Spleen (tissue), 11 donors: Measurements from ENCODE around the gene MOB3B. TPM values are rescaled to one million over a fixed set of nuclear protein-coding genes. Genes with fewer than 3 reads are reported as not detected.

Source experiments
- DNase-seq: peaks from one replicate; pipeline ENCODE4 v3.0.0-alpha.2; 2020
- H3K27ac ChIP-seq, 8 donors: fragments of 200-600 bp; sonication (generic) in 7 of 8; 1 replicate in 4 of 8; 2 replicates in 4 of 8; pipeline versions ENCODE4 v1.5.0 to v1.8.0; 2016 to 2021; ENCODE audit warnings: inconsistent platforms in 4 of 8, mild to moderate bottlenecking in 4 of 8, moderate library complexity in 1 of 8
- H3K27me3 ChIP-seq, 7 donors: fragments of 200-600 bp; sonication (generic) in 6 of 7; replicated peaks in 1 of 7; 1 replicate in 4 of 7; 2 replicates in 3 of 7; pipeline versions ENCODE4 v1.5.0 to v1.8.0; 2016 to 2021; ENCODE audit warnings: inconsistent platforms in 3 of 7, mild to moderate bottlenecking in 1 of 7
- H3K36me3 ChIP-seq, 6 donors: fragments of 200-600 bp; sonication (generic) in 5 of 6; 1 replicate in 4 of 6; 2 replicates in 2 of 6; pipeline versions ENCODE4 v1.5.0 to v1.8.0; 2016 to 2021; ENCODE audit warnings: inconsistent platforms in 2 of 6
- H3K4me1 ChIP-seq, 6 donors: fragments of 200-600 bp; sonication (generic) in 5 of 6; 1 replicate in 3 of 6; 2 replicates in 3 of 6; pipeline versions ENCODE4 v1.5.0 to v1.8.0; 2016 to 2021; ENCODE audit warnings: inconsistent platforms in 3 of 6
- H3K4me3 ChIP-seq, 8 donors: fragments of 200-600 bp; sonication (generic) in 7 of 8; 1 replicate in 4 of 8; 2 replicates in 4 of 8; pipeline versions ENCODE4 v1.5.0 to v1.8.0; 2016 to 2021; ENCODE audit warnings: inconsistent platforms in 4 of 8, mild to moderate bottlenecking in 4 of 8, moderate library complexity in 2 of 8
- H3K9me3 ChIP-seq, 8 donors: fragments of 200-600 bp; sonication (generic) in 7 of 8; 1 replicate in 4 of 8; 2 replicates in 4 of 8; pipeline versions ENCODE4 v1.5.0 to v1.8.0; 2016 to 2021; ENCODE audit warnings: inconsistent platforms in 4 of 8
- CTCF ChIP-seq, 11 experiments: fragments of 200-600 bp in 7 of 11; fragments of 450-650 bp in 4 of 11; sonication (generic) in 4 of 11; IDR thresholded peaks in 8 of 11; conservative IDR thresholded peaks in 3 of 11; 1 replicate in 7 of 11; 2 replicates in 4 of 11; pipeline versions ENCODE4 v1.4.0 to v1.8.0; 2016 to 2021; ENCODE audit warnings: antibody characterized with exemption in 11 of 11, inconsistent platforms in 4 of 11, mild to moderate bottlenecking in 1 of 11
- POLR2A ChIP-seq, 3 donors: fragments of 450-650 bp; IDR thresholded peaks; one replicate each; pipeline ENCODE4 v1.5.1; 2017; ENCODE audit warnings: antibody characterized with exemption in 3 of 3, mild to moderate bottlenecking in 1 of 3
- POLR2AphosphoS5 ChIP-seq, 3 donors: sonication (generic); formaldehyde crosslinking; IDR thresholded peaks; one replicate each; pipeline ENCODE4 v1.5.1; 2017; ENCODE audit warnings: antibody characterized with exemption in 3 of 3
- WGBS, 5 donors: extraction: QIAGEN DNeasy Blood & Tissue Kit in 3 of 5; methylation state at CpG; one replicate each; pipeline versions ENCODE4 v1.1.5 to v1.1.7; 2013 to 2018; 5-methylcytosine and 5-hydroxymethylcytosine counted together
- intact Hi-C: fragments of 100-400 bp; cut with DNase I; formaldehyde crosslinking; loops from one replicate; pipeline ENCODE4 v1.15.0; 2023; ENCODE audit warnings: low total_unique reads
- polyA plus RNA-seq, 3 donors: library from polyadenylated mRNA; stranded (reverse); fragments of 200-250 nt; gene quantifications; one replicate each; pipeline ENCODE4 v1.2.1, GENCODE V29; 2013
- total RNA-seq, 7 donors: library from RNA; depleted of rRNA in 3 of 7; stranded (reverse); fragments of >200 nt in 3 of 7; fragmentation: NEBNext Ultra II Directional in 4 of 7; extraction: Animal tissue kit (Norgen Biotek cat#: 25700) in 4 of 7; gene quantifications; one replicate each; pipeline versions ENCODE4 v1.1.0 to v1.2.1, GENCODE V29; 2016 to 2021
- donor health status: healthy with polysubstance abuse.
- donor health status: DM: no; HTN: no; CAD: no; lungs with moderate emphysema.
- donor health status: DM: no; HTN: no; CAD: no.
- donor health status: Bipolar disorder and iron deficiency.
- donor health status: healthy.
- donor health status: DM: no; HTN: no; CAD: no.
- donor health status: DM: yes; HTN: yes; CAD: no.

MOB3B gene
- total and polyA plus RNA-seq, 10 donors, result 9.4 to 27.7 (median 19.9) TPM

- intact Hi-C loops, result no loop called here
- no peak for TF ChIP-seq POLR2AphosphoS5 (IDR thresholded peaks at IDR 0.05)
- no peak for TF ChIP-seq CTCF (IDR thresholded peaks at IDR 0.05 in 8 of 11, conservative IDR thresholded peaks at IDR 0.05 in 3 of 11)
- TF ChIP-seq POLR2A (IDR thresholded peaks at IDR 0.05), result no peak
- Histone ChIP-seq H3K4me3 (no peak overlapping the region), H3K27me3 (no peaks in the 10 kb centered on the region), H3K9me3 (no peaks in the 10 kb centered on the region), H3K27ac (no peak overlapping the region), H3K36me3 (no peaks in the 10 kb centered on the region), H3K4me1 (no peaks in the 10 kb centered on the region)
- DNase-seq, result no peak
- WGBS, 5 donors, result 88 to 90% (median 89%) methylated on average over 1 of the region's 1 CpG
These were observed 225.1 kb downstream of the MOB3B start for GRCh38 chr9:27304521-27304920.

- no peak overlapping the region for H3K27ac ChIP-seq
- H3K9me3 ChIP-seq, result no peaks in the 10 kb centered on the region
- H3K36me3 ChIP-seq, result no peaks in the 10 kb centered on the region
- H3K4me1 ChIP-seq, result no peaks in the 10 kb centered on the region
- no peak for DNase-seq
- no peak overlapping the region for H3K4me3 ChIP-seq
- H3K27me3 ChIP-seq, result no peaks in the 10 kb centered on the region
- 56 to 64% (median 62%) methylated on average over 6 of the region's 6 CpGs for WGBS, 5 donors
- TF ChIP-seq CTCF (IDR thresholded peaks at IDR 0.05 in 8 of 11, conservative IDR thresholded peaks at IDR 0.05 in 3 of 11) (no peak), POLR2AphosphoS5 (IDR thresholded peaks at IDR 0.05) (no peak), POLR2A (IDR thresholded peaks at IDR 0.05) (no peak)
- intact Hi-C loops, result no loop called here
These were observed 226.4 kb downstream of the MOB3B start for GRCh38 chr9:27303219-27303618.

- H3K27me3 ChIP-seq, result no peaks in the 10 kb centered on the region
- no peaks in the 10 kb centered on the region for H3K36me3 ChIP-seq
- no peaks in the 10 kb centered on the region for H3K9me3 ChIP-seq
- TF ChIP-seq POLR2A (IDR thresholded peaks at IDR 0.05) (no peak), POLR2AphosphoS5 (IDR thresholded peaks at IDR 0.05) (no peak), CTCF (IDR thresholded peaks at IDR 0.05 in 8 of 11, conservative IDR thresholded peaks at IDR 0.05 in 3 of 11) (no peak)
- intact Hi-C loops, result no loop called here
- H3K4me1 ChIP-seq, result no peaks in the 10 kb centered on the region
- no peak within 1 kb of the TSS for H3K4me3 ChIP-seq
- no peak within 1 kb of the TSS for H3K27ac ChIP-seq
- no peak for DNase-seq
- WGBS, 5 donors, result 77 to 89% (median 81%) methylated on average over 7 of the region's 7 CpGs
These were observed 232.6 kb downstream of the MOB3B start, which contains the start of gene EQTN for GRCh38 chr9:27297050-27297449. EQTN (minus strand) TSS chr9:27297150; CDS start chr9:27297055, 95 bp downstream.

- no peaks in the 10 kb centered on the region for H3K36me3 ChIP-seq
- no peaks in the 10 kb centered on the region for H3K27me3 ChIP-seq
- no peaks in the 10 kb centered on the region for H3K9me3 ChIP-seq
- 70 to 92% (median 73%) methylated on average over 2 of the region's 2 CpGs for WGBS, 5 donors
- H3K27ac ChIP-seq, result no peak overlapping the region
- H3K4me3 ChIP-seq, result no peak overlapping the region
- intact Hi-C loops, result no loop called here
- no peaks in the 10 kb centered on the region for H3K4me1 ChIP-seq
- DNase-seq, result no peak
- TF ChIP-seq POLR2A (IDR thresholded peaks at IDR 0.05), result no peak
- no peak for TF ChIP-seq CTCF (IDR thresholded peaks at IDR 0.05 in 8 of 11, conservative IDR thresholded peaks at IDR 0.05 in 3 of 11)
- TF ChIP-seq POLR2AphosphoS5 (IDR thresholded peaks at IDR 0.05), result no peak
These were observed 235.6 kb downstream of the MOB3B start for GRCh38 chr9:27293996-27294395.
